Lung (tissue), 12 donors: Measurements from ENCODE around the gene NFATC2IP. TPM values are rescaled to one million over a fixed set of nuclear protein-coding genes. Genes with fewer than 3 reads are reported as not detected.
A peak's percentile ranks its signal among the peaks of the same experiment; 100 is the strongest.

Source experiments
- ATAC-seq: fragments of 200-7000 bp; cut with Tn5 transposase; one replicate; pipeline ENCODE4 v1.9.1; 2020; ENCODE audit warnings: moderate number of reproducible peaks; ENCODE audit not compliant: insufficient read depth, low FRiP score
- DNase-seq, 3 donors: peaks; one replicate each; pipeline ENCODE4 v3.0.0-alpha.2; 2013 to 2017
- H3K27ac ChIP-seq, 2 donors: one replicate each; pipeline ENCODE4 v1.5.1; 2013; ENCODE audit warnings: mild to moderate bottlenecking in 2 of 2, moderate library complexity in 2 of 2, control low read depth in 1 of 2, inconsistent platforms in 1 of 2, low read depth in 1 of 2, low read length in 1 of 2
- H3K27me3 ChIP-seq, 3 donors: one replicate each; pipeline ENCODE4 v1.5.1; 2013; ENCODE audit warnings: low read length in 2 of 3; ENCODE audit not compliant: control insufficient read depth in 3 of 3, insufficient read depth in 3 of 3
- H3K36me3 ChIP-seq, 4 donors: one replicate each; pipeline ENCODE4 v1.5.1; 2013; ENCODE audit warnings: low read length in 4 of 4, mild to moderate bottlenecking in 1 of 4, moderate library complexity in 1 of 4; ENCODE audit not compliant: control insufficient read depth in 4 of 4, insufficient read depth in 4 of 4
- H3K4me1 ChIP-seq, 5 donors: one replicate each; pipeline ENCODE4 v1.5.1; 2013; ENCODE audit warnings: low read length in 5 of 5, mild to moderate bottlenecking in 2 of 5, moderate library complexity in 1 of 5; ENCODE audit not compliant: control insufficient read depth in 5 of 5, insufficient read depth in 5 of 5
- H3K4me3 ChIP-seq: one replicate; pipeline ENCODE4 v1.5.1; 2013; ENCODE audit warnings: mild to moderate bottlenecking, control low read depth, moderate library complexity
- H3K9ac ChIP-seq, 2 donors: one replicate each; pipeline ENCODE4 v1.5.1; 2013; ENCODE audit warnings: low read length in 2 of 2, control low read depth in 1 of 2; ENCODE audit not compliant: insufficient read depth in 1 of 2
- H3K9me3 ChIP-seq, 4 donors: one replicate each; pipeline ENCODE4 v1.5.1; 2013; ENCODE audit warnings: low read length in 3 of 4, mild to moderate bottlenecking in 1 of 4, moderate library complexity in 1 of 4; ENCODE audit not compliant: control insufficient read depth in 4 of 4, insufficient read depth in 3 of 4
- WGBS, 2 donors: extraction: QIAGEN DNeasy Blood & Tissue Kit; methylation state at CpG; one replicate each; pipeline ENCODE4 v1.1.7; 2013; 5-methylcytosine and 5-hydroxymethylcytosine counted together
- polyA plus RNA-seq, 2 donors: library from polyadenylated mRNA; stranded (reverse); fragments of 200-250 nt; gene quantifications; one replicate each; pipeline ENCODE4 v1.2.1, GENCODE V29; 2013
- total RNA-seq, 2 donors: library from RNA; depleted of rRNA in 1 of 2; stranded (reverse); fragments of >200 nt in 1 of 2; gene quantifications; one replicate each; pipeline ENCODE4 v1.2.1, GENCODE V29; 2014 to 2021
- TF ChIP-seq, protein P1 (sequence below): IDR thresholded peaks from 2 replicates; pipeline ENCODE4 v1.5.1; 2012; ENCODE audit warnings: mild to moderate bottlenecking; ENCODE audit errors: control extremely low read depth, extremely low read depth
- donor health status: control.
- donor health status: control.
- donor health status: Bipolar disorder and iron deficiency.
- donor health status: healthy.
- donor health status: DM: yes; HTN: yes; CAD: no.

NFATC2IP gene
- total and polyA plus RNA-seq, 4 donors = 21.0 to 37.0 (median 27.4) TPM

DNA sequence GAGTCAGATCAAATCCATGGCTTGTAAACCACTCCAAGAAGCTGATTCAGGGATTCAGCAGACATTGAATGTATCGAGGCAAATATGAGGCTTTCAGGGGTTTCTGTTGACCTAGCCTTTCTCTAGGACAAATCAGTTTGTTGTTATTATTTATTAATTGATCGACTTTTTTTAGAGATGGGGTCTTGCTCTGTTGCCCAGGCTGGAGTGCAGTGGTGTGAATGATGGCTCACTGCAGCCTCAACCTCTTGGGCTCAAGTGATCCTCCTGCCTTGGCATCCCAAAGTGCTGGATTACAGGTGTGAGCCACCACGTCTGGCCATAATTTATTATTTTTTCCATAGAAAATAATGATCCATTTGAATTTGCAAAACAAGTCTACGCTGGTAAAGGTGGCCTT lies 61.1 kb downstream of the NFATC2IP start:
- no peak for DNase-seq
- H3K27ac ChIP-seq = no peak overlapping the region
- no peak overlapping the region for H3K9ac ChIP-seq
- H3K36me3 ChIP-seq = no peaks in the 10 kb centered on the region
- peaks cover 0 to 6% (median 0%) of the 10 kb centered on the region in 5 donors for H3K4me1 ChIP-seq
- 94 to 95% methylated on average over 4 of the region's 4 CpGs for WGBS, 2 donors
- TF ChIP-seq, protein P1, sequence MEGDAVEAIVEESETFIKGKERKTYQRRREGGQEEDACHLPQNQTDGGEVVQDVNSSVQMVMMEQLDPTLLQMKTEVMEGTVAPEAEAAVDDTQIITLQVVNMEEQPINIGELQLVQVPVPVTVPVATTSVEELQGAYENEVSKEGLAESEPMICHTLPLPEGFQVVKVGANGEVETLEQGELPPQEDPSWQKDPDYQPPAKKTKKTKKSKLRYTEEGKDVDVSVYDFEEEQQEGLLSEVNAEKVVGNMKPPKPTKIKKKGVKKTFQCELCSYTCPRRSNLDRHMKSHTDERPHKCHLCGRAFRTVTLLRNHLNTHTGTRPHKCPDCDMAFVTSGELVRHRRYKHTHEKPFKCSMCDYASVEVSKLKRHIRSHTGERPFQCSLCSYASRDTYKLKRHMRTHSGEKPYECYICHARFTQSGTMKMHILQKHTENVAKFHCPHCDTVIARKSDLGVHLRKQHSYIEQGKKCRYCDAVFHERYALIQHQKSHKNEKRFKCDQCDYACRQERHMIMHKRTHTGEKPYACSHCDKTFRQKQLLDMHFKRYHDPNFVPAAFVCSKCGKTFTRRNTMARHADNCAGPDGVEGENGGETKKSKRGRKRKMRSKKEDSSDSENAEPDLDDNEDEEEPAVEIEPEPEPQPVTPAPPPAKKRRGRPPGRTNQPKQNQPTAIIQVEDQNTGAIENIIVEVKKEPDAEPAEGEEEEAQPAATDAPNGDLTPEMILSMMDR = no peak
- no peaks in the 10 kb centered on the region for H3K9me3 ChIP-seq
- ATAC-seq = no peak
- no peaks in the 10 kb centered on the region for H3K27me3 ChIP-seq
- no peak overlapping the region for H3K4me3 ChIP-seq

DNA sequence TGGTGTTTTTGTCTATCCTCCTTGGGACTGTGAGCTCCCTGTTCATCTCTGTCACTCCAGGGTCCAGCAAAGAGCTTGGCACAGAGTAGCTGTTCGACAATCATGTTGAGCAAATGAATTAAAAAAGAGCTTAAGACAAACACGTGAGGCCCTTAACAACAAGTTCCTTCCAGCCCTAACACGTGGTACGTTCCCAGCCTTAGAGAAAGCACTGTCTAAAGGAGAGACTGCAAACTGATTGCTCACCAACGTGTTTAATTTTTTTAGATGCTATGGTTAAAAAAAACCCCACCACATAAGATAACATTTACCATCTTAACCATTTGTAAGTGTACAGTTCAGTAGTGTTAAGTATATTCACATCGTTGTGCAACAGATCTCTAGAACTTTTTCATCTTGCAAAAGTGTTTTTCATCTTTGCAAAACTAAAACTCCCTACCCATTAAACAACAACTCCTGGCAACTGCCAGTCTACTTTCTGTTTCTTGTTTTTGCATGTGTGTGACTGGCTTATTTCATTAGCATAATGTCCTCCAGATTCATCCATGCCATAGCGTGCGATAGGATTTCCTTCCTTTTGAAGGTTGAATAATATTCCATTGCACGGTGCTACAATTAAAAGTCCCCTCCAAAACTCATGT lies 62.3 kb downstream of the NFATC2IP start:
- ATAC-seq = no peak
- Histone ChIP-seq H3K27ac (peak overlapping the region in 1 of 2 donors; percentile 41), H3K9ac (no peak overlapping the region)

DNA sequence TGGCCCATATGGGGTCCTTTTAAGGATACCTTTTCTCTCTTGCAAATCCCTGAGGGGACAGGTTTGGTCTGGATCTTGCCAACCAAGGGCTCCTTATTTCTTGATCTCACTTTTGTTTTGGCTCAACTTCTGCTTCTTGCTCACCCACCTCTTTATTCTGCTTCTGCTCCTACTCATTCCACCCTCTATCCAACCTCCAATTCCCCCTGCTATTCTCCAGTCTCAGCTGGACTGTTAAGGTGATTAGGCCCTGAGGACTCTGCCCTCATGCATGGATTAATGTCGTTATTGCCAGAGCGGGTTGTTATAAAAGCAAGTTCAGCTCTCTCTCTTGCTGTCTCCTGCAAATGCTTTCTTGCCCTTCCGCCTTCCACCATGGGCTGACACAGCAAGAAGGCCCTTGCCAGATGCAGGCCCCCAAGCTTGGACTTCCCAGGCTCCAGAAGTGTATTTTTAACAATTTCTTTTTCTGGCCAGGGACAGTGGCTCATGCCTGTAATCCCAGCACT lies 63.9 kb downstream of the NFATC2IP start:
- WGBS, 2 donors = 85 to 87% methylated on average over 3 of the region's 3 CpGs
- no peak overlapping the region for H3K27ac ChIP-seq
- no peaks in the 10 kb centered on the region for H3K9me3 ChIP-seq
- H3K36me3 ChIP-seq = no peaks in the 10 kb centered on the region
- no peak overlapping the region for H3K9ac ChIP-seq
- peaks cover 0 to 6% (median 0%) of the 10 kb centered on the region in 5 donors for H3K4me1 ChIP-seq
- DNase-seq = no peak
- ATAC-seq = no peak
- H3K27me3 ChIP-seq = no peaks in the 10 kb centered on the region
- no peak overlapping the region for H3K4me3 ChIP-seq
- TF ChIP-seq, protein P1 = no peak

More for the DNA sequence above, 62.3 kb downstream of the NFATC2IP start:
- Histone ChIP-seq H3K4me1 (peaks cover 0 to 6% (median 0%) of the 10 kb centered on the region in 5 donors), H3K4me3 (no peak overlapping the region), H3K27me3 (no peaks in the 10 kb centered on the region), H3K9me3 (no peaks in the 10 kb centered on the region), H3K36me3 (no peaks in the 10 kb centered on the region)
- TF ChIP-seq, protein P1 = no peak
- 43 to 49% methylated on average over 9 of the region's 9 CpGs for WGBS, 2 donors
- no peak for DNase-seq

Other genes starting within 250 kb of the NFATC2IP start
- gene EIF3C, start 239.5 kb upstream of the NFATC2IP start, total RNA-seq = 100 to 1,000 TPM; 334 to 382 TPM
- gene EIF3C, start 239.5 kb upstream of the NFATC2IP start, polyA plus RNA-seq = 100 to 1,000 TPM; 324 to 984 TPM
- 1 to 10 TPM; 2.8 to 5.5 TPM for gene NPIPB9, start 199.2 kb upstream of the NFATC2IP start, total RNA-seq
- under 1 TPM; 0.35 to 0.73 TPM for gene NPIPB9, start 199.2 kb upstream of the NFATC2IP start, polyA plus RNA-seq
- 100 to 1,000 TPM in 1 of 2 donors, 10 to 100 TPM in 1; 73.0 to 140 TPM for gene ATXN2L, start 127.9 kb upstream of the NFATC2IP start, total RNA-seq
- 100 to 1,000 TPM in 1 of 2 donors, 10 to 100 TPM in 1; 72.1 to 109 TPM for gene ATXN2L, start 127.9 kb upstream of the NFATC2IP start, polyA plus RNA-seq
- 100 to 1,000 TPM in 1 of 2 donors, 10 to 100 TPM in 1; 58.6 to 185 TPM for gene TUFM, start 104.6 kb upstream of the NFATC2IP start, total RNA-seq
- 100 to 1,000 TPM; 171 to 260 TPM for gene TUFM, start 104.6 kb upstream of the NFATC2IP start, polyA plus RNA-seq
- gene SH2B1, start 87.1 kb upstream of the NFATC2IP start, total RNA-seq = 10 to 100 TPM; 24.3 to 53.6 TPM
- gene SH2B1, start 87.1 kb upstream of the NFATC2IP start, polyA plus RNA-seq = 10 to 100 TPM; 21.5 to 35.3 TPM
- under 1 TPM; 0.34 to 0.92 TPM for gene ATP2A1, start 72.4 kb upstream of the NFATC2IP start, total RNA-seq
- under 1 TPM; 0.35 to 0.53 TPM for gene ATP2A1, start 72.4 kb upstream of the NFATC2IP start, polyA plus RNA-seq
- gene RABEP2, start 25.7 kb upstream of the NFATC2IP start, total RNA-seq = 10 to 100 TPM; 29.0 to 34.9 TPM
- 10 to 100 TPM; 20.0 to 28.6 TPM for gene RABEP2, start 25.7 kb upstream of the NFATC2IP start, polyA plus RNA-seq
- 1 to 10 TPM in 1 of 2 donors, under 1 TPM in 1; 0.34 to 2.8 TPM for gene CD19, start 19.0 kb upstream of the NFATC2IP start, total RNA-seq
- 1 to 10 TPM in 1 of 2 donors, under 1 TPM in 1; 0.33 to 2.0 TPM for gene CD19, start 19.0 kb upstream of the NFATC2IP start, polyA plus RNA-seq
- gene SPNS1, start 23.8 kb downstream of the NFATC2IP start, total RNA-seq = 10 to 100 TPM; 26.0 to 71.5 TPM
- 10 to 100 TPM; 54.1 to 63.3 TPM for gene SPNS1, start 23.8 kb downstream of the NFATC2IP start, polyA plus RNA-seq
- gene LAT, start 34.1 kb downstream of the NFATC2IP start, total RNA-seq = 10 to 100 TPM in 1 of 2 donors, 1 to 10 TPM in 1; 2.9 to 14.3 TPM
- gene LAT, start 34.1 kb downstream of the NFATC2IP start, polyA plus RNA-seq = 10 to 100 TPM; 12.6 to 16.6 TPM